Kidney (tissue), 14 donors: ENCODE measurements around the gene HLA-DOB. TPM values are rescaled to one million over a fixed set of nuclear protein-coding genes. Genes with fewer than 3 reads are reported as not detected.

Source experiments
- DNase-seq, 5 donors: peaks; one replicate each; pipeline ENCODE4 v3.0.0-alpha.2; 2013 to 2020
- FAIRE-seq: peaks from 2 replicates; lab custom pipeline; 2012; peaks lifted over from hg19 to GRCh38; lab: Jason Lieb, UNC
- H3K27ac ChIP-seq, 2 donors: one replicate each; pipeline ENCODE4 v1.7.0; 2013; ENCODE audit warnings: low read depth in 2 of 2, low read length in 2 of 2, inconsistent platforms in 1 of 2
- H3K27me3 ChIP-seq: one replicate; pipeline ENCODE4 v1.7.1; 2013; ENCODE audit warnings: low read length, inconsistent platforms; ENCODE audit not compliant: control insufficient read depth, insufficient read depth
- H3K36me3 ChIP-seq, 3 donors: one replicate each; pipeline versions ENCODE4 v1.7.0 to v1.7.1; 2013; ENCODE audit warnings: low read length in 3 of 3, control low read depth in 1 of 3, inconsistent platforms in 1 of 3; ENCODE audit not compliant: insufficient read depth in 3 of 3, control insufficient read depth in 2 of 3
- H3K4me1 ChIP-seq, 3 donors: one replicate each; pipeline versions ENCODE4 v1.7.0 to v1.7.1; 2013; ENCODE audit warnings: low read length in 3 of 3, inconsistent platforms in 1 of 3, low read depth in 1 of 3; ENCODE audit not compliant: control insufficient read depth in 2 of 3, insufficient read depth in 2 of 3
- H3K4me3 ChIP-seq, 3 donors: one replicate each; pipeline versions ENCODE4 v1.7.0 to v1.8.1; 2013; ENCODE audit warnings: low read length in 3 of 3, control low read depth in 1 of 3, inconsistent platforms in 1 of 3
- H3K9ac ChIP-seq, 3 donors: one replicate each; pipeline versions ENCODE4 v1.7.0 to v1.7.1; 2013; ENCODE audit warnings: low read length in 3 of 3, control low read depth in 1 of 3, inconsistent platforms in 1 of 3
- H3K9me3 ChIP-seq, 3 donors: one replicate each; pipeline versions ENCODE4 v1.7.0 to v1.7.1; 2013; ENCODE audit warnings: low read length in 3 of 3, control low read depth in 1 of 3, inconsistent platforms in 1 of 3; ENCODE audit not compliant: control insufficient read depth in 2 of 3, insufficient read depth in 1 of 3
- intact Hi-C: fragments of 100-400 bp; cut with DNase I; formaldehyde crosslinking; loops from one replicate; pipeline ENCODE4 v1.11.1; 2022
- polyA plus RNA-seq: library from polyadenylated mRNA; stranded (reverse); fragments of 350-450 nt; fragmentation: Illumina TruSeq; extraction: RNeasy Lipid Tissue Mini Kit (QIAGEN cat#74804); gene quantifications from one replicate; pipeline ENCODE4 v1.2.3, GENCODE V29; 2014; ENCODE audit warnings: low read depth, low replicate concordance; ENCODE audit not compliant: insufficient read depth
- total RNA-seq: library from RNA; stranded (reverse); fragmentation: NEBNext Ultra II Directional; extraction: Animal tissue kit (Norgen Biotek cat#: 25700); gene quantifications from one replicate; pipeline ENCODE4 v1.2.1, GENCODE V29; 2021
- TF ChIP-seq, protein P1 (sequence below): IDR thresholded peaks from 3 replicates; pipeline ENCODE4 v1.5.1; 2012; ENCODE audit warnings: mild to moderate bottlenecking, moderate library complexity, borderline replicate concordance; ENCODE audit not compliant: insufficient read depth; ENCODE audit errors: extremely low read depth
- donor health status: control.
- donor health status: control.
- donor health status: control.
- donor health status: control.
- donor health status: control.
- donor health status: DM: yes; HTN: yes; CAD: no.
- donor health status: Normal renal cell carcinoma (clear cell type).

HLA-DOB gene
- total and polyA plus RNA-seq, 2 donors from 2014 or later, result 1.9 to 6.1 TPM

DNA sequence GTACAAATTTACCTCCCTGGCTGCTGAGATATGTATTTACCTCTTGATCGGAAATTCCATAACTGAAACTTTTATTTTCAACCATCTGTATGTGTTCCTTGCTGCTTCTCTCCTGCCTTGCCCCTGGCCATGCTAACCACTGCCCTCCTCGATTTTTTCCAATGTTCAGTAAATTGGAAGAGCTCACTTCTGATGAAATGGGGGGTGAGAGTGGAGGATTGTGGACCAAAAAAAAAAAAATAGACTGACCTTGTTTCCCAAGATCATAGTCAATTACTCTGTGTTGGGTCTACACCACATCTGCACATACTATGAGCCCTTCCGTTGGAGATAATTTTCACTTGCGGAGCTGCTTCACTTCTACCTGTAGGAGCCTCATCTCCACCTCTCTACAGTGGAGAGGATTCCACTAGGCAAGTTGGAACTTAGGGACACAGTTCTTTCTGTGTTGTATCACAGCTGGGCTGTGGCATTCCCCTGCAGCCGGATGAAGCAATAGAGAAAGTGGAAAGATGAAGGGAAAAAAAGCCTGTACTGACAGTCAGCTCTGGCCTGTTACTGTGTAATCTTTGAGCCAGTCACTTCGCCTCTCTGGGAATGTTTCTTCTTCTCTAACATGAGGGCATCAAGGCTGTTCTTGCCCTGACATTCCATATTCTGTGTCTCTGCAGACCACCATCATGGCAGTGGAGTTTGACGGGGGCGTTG is 38.8 kb upstream of the HLA-DOB start:
- Histone ChIP-seq H3K9ac (peak overlapping the region in 1 of 3 donors; percentile 93), H3K4me3 (peak overlapping the region in 2 of 3 donors; percentile 17 to 89), H3K36me3 (peaks cover 0 to 10% (median 1%) of the 10 kb centered on the region in 3 donors)

DNA sequence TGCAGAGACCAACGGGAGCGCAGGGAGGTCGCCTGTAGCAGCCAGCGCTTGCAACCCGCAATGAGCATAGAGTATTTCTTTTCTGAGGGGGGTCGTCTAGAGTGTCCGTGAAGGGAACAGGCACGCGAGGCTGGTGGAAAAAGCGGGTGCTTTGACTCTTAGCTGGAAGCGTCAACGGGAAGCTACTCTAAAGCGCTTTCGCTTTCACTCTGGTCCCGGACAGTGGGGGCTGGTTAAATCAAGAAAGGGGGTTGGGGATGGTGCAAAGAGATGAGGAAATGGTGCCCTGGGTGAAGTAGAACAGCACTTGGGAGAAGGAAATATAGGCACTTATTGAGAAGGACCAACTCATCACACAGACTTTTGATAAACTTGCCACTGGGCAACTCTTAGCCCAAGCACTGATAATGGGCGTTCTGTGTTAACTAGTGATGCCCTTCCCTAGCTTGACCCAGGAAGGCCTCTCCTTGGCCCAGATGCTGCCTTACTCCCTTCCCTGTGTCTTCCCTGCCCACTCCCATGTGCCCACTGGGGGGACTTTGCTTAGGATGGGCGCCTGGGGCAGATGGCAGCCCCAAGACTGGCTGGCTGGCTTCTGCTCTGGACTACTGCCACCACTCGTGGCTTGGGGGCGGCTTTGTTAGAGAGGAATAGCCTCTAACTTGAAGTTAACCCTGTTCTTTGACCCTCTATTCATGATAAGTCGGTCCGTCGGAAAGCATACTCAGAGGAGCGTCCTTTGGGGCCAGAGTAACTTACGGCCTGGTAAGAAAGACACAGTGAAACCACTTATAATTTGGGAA is 37.8 kb upstream of the HLA-DOB start:
- Histone ChIP-seq H3K4me1 (peaks cover 0 to 11% (median 4%) of the 10 kb centered on the region in 3 donors), H3K27me3 (peaks cover 7% of the 10 kb centered on the region), H3K9ac (peak overlapping the region; percentile 46 to 93 (median 75)), H3K36me3 (peaks cover 0 to 16% (median 10%) of the 10 kb centered on the region in 3 donors), H3K9me3 (no peaks in the 10 kb centered on the region), H3K27ac (peak overlapping the region; percentile 97 to 99), H3K4me3 (peak overlapping the region; percentile 66 to 89 (median 75))
- TF ChIP-seq, protein P1, sequence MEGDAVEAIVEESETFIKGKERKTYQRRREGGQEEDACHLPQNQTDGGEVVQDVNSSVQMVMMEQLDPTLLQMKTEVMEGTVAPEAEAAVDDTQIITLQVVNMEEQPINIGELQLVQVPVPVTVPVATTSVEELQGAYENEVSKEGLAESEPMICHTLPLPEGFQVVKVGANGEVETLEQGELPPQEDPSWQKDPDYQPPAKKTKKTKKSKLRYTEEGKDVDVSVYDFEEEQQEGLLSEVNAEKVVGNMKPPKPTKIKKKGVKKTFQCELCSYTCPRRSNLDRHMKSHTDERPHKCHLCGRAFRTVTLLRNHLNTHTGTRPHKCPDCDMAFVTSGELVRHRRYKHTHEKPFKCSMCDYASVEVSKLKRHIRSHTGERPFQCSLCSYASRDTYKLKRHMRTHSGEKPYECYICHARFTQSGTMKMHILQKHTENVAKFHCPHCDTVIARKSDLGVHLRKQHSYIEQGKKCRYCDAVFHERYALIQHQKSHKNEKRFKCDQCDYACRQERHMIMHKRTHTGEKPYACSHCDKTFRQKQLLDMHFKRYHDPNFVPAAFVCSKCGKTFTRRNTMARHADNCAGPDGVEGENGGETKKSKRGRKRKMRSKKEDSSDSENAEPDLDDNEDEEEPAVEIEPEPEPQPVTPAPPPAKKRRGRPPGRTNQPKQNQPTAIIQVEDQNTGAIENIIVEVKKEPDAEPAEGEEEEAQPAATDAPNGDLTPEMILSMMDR, result no peak
- intact Hi-C loops, result no loop called here
- FAIRE-seq (no peak), DNase-seq (peak in 2 of 5 donors; percentile 56 to 79)

More for the DNA sequence above, 38.8 kb upstream of the HLA-DOB start:
- DNase-seq (no peak), FAIRE-seq (no peak)
- peaks cover 0 to 11% (median 4%) of the 10 kb centered on the region in 3 donors for H3K4me1 ChIP-seq
- TF ChIP-seq, protein P1, result no peak
- H3K27me3 ChIP-seq, result peaks cover 7% of the 10 kb centered on the region
- intact Hi-C loops, result no loop called here
- no peaks in the 10 kb centered on the region for H3K9me3 ChIP-seq
- no peak overlapping the region for H3K27ac ChIP-seq

DNA sequence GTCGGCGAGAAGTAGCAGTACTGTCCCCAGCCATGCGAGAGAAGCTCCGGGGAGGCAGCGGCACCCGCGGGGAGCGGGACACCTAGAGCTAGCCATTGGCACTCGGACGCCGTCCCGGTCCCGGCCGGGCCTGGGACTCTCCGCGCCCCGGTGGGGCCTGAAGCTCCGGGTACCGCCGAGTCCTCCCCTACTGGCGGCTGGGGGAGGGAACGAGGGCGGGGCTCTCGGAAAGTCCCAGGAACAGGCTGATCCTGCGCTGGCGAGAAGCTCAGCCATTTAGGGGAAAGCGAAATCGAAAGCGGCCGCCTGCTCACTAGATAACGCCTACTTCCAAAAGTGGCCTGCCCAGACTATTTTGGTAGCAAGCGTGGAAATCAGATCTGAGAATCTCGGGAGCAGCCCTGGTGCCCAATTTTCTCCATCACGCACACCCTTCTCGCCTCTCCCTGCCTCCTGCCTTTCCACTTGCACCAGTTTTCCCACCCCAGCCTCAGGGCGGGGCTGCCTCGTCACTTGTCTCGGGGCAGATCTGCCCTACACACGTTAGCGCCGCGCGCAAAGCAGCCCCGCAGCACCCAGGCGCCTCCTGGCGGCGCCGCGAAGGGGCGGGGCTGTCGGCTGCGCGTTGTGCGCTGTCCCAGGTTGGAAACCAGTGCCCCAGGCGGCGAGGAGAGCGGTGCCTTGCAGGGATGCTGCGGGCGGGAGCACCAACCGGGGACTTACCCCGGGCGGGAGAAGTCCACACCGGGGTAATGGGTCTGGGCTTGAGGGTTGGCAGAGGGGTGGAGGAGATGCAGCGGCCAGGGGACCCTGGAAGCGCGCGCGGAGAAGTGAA is 37.0 kb upstream of the HLA-DOB start, which contains the start of the genes PSMB9 and TAP1:
Gene PSMB9 (plus strand): TSS at position 652 of the 835 bp plus-strand sequence. CDS start 38 bp downstream, at position 690.
Gene TAP1 (minus strand): TSS at position 164 of the 835 bp plus-strand sequence. CDS start 68 bp downstream, at position 96.
- H3K4me1 ChIP-seq, result peaks cover 0 to 11% (median 4%) of the 10 kb centered on the region in 3 donors
- intact Hi-C loops, result no loop called here
- FAIRE-seq, result no peak

More for the DNA sequence above, 37.0 kb upstream of the HLA-DOB start, which contains the start of the genes PSMB9 and TAP1:
- Histone ChIP-seq H3K4me3 (peak within 1 kb of the TSS; percentile 88 to 93 (median 89)), H3K36me3 (peaks cover 0 to 19% (median 13%) of the 10 kb centered on the region in 3 donors), H3K27ac (peak within 1 kb of the TSS; percentile 97 to 99), H3K9ac (peak within 1 kb of the TSS; percentile 80 to 93 (median 93)), H3K9me3 (no peaks in the 10 kb centered on the region), H3K27me3 (peaks cover 7% of the 10 kb centered on the region)
- peak; percentile 90 to 98 (median 95) for DNase-seq
- TF ChIP-seq, protein P1, result peak; percentile 72
